NCI-H1694 treated with DMSO at 0.1 percent for 48 hours (cell line): Measurements from ENCODE around the gene TSPAN15.
A peak's percentile ranks its signal among the peaks of the same experiment; 100 is the strongest.

Experiments used
- DNase-seq: peaks from one replicate; lab custom pipeline; 2025; lab: John Stamatoyannopoulos, UW

TSPAN15 gene

GRCh38 chr10:69451209-69451783 is at the start of gene TSPAN15:
Gene TSPAN15, plus strand, starts transcription at chr10:69451465. Its CDS starts 130 bp downstream, at chr10:69451595.
- DNase-seq, result peak; percentile 60

GRCh38 chr10:69402386-69402785 is 48.9 kb upstream of the TSPAN15 start:
- DNase-seq, result no peak

- no peak for DNase-seq
Measured at GRCh38 chr10:69403066-69403465, 48.2 kb upstream of the TSPAN15 start.

GRCh38 chr10:69403519-69403918 is 47.7 kb upstream of the TSPAN15 start:
- DNase-seq, result no peak

GRCh38 chr10:69404786-69405185 is 46.5 kb upstream of the TSPAN15 start:
- no peak for DNase-seq

- no peak for DNase-seq
Measured at GRCh38 chr10:69405221-69405620, 46.0 kb upstream of the TSPAN15 start.

GRCh38 chr10:69406302-69406811 is 44.9 kb upstream of the TSPAN15 start:
- DNase-seq, result no peak

- no peak for DNase-seq
Measured at GRCh38 chr10:69406816-69407580, 44.3 kb upstream of the TSPAN15 start.

GRCh38 chr10:69407621-69408301 is 43.5 kb upstream of the TSPAN15 start:
- peak; percentile 65 for DNase-seq

- DNase-seq, result peak; percentile 82
Measured at GRCh38 chr10:69408318-69409175, 42.7 kb upstream of the TSPAN15 start.

GRCh38 chr10:69409176-69409495 is 42.1 kb upstream of the TSPAN15 start:
- DNase-seq, result no peak

GRCh38 chr10:69409968-69410367 is 41.3 kb upstream of the TSPAN15 start:
- DNase-seq, result no peak

- no peak for DNase-seq
Measured at GRCh38 chr10:69410487-69410886, 40.8 kb upstream of the TSPAN15 start.

- DNase-seq, result no peak
Measured at GRCh38 chr10:69411476-69411875, 39.8 kb upstream of the TSPAN15 start.

GRCh38 chr10:69412232-69412790 is 39.0 kb upstream of the TSPAN15 start:
- DNase-seq, result no peak

GRCh38 chr10:69413221-69413865 is 37.9 kb upstream of the TSPAN15 start:
- peak; percentile 71 for DNase-seq

GRCh38 chr10:69414036-69415018 is 36.9 kb upstream of the TSPAN15 start:
- DNase-seq, result no peak

GRCh38 chr10:69415049-69415448 is 36.2 kb upstream of the TSPAN15 start:
- no peak for DNase-seq

- no peak for DNase-seq
Measured at GRCh38 chr10:69415951-69416350, 35.3 kb upstream of the TSPAN15 start.

GRCh38 chr10:69416695-69417094 is 34.6 kb upstream of the TSPAN15 start, which contains the start of gene TACR2:
Gene TACR2, minus strand, starts transcription at chr10:69416918. Its CDS starts 595 bp downstream, at chr10:69416323.
- DNase-seq, result no peak
